Skeletal muscle satellite cell (primary cell): ENCODE measurements around the gene FHL1.

Source experiments
- H3K27me3 ChIP-seq: 2 replicates; pipeline ENCODE4 v1.7.0; 2013; ENCODE audit warnings: low read length; ENCODE audit not compliant: control insufficient read depth, insufficient read depth
- H3K36me3 ChIP-seq: 2 replicates; pipeline ENCODE4 v1.7.0; 2013; ENCODE audit warnings: mild to moderate bottlenecking, control low read depth, low read length; ENCODE audit not compliant: insufficient read depth
- H3K4me1 ChIP-seq: 2 replicates; pipeline ENCODE4 v1.7.0; 2013; ENCODE audit warnings: low read length; ENCODE audit not compliant: control insufficient read depth, insufficient read depth
- H3K4me2 ChIP-seq: 2 replicates; pipeline ENCODE4 v1.7.0; 2013; ENCODE audit warnings: mild to moderate bottlenecking, low read length
- H3K4me3 ChIP-seq: 2 replicates; pipeline ENCODE4 v1.7.0; 2013; ENCODE audit warnings: low read length
- H3K9ac ChIP-seq: 2 replicates; pipeline ENCODE4 v1.7.0; 2013; ENCODE audit warnings: mild to moderate bottlenecking, low read depth, low read length, moderate library complexity
- H3K9me3 ChIP-seq: replicated peaks from 2 replicates; pipeline ENCODE4 v1.7.0; 2013; ENCODE audit warnings: mild to moderate bottlenecking, control low read depth, low read length

The FHL1 gene

DNA sequence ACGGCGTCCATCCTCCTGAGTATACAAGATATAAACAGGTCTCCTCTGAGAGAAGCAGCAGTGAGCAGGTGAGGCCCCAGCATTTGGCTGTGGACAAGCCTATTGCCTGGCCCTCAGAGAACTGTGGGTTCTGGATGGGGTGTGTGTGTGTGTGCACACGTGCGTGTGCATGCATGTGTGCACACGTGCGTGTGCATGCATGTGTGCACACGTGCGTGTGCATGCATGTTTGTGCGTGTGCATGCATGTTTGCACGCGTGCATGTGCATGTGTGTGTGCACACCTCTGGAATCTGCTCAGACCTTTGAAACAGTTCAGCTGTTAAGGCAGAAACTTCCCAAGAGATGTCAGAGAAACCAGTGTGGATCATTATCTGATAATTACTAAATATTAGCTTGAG, 22.2 kb upstream of the FHL1 start:
- peaks cover 3% of the 10 kb centered on the region for H3K4me1 ChIP-seq

GRCh38 chrX:136126371-136126770, 21.0 kb upstream of the FHL1 start:
- Histone ChIP-seq H3K4me1 (peaks cover 6% of the 10 kb centered on the region), H3K4me2 (no peak overlapping the region), H3K27me3 (no peaks in the 10 kb centered on the region), H3K36me3 (no peaks in the 10 kb centered on the region), H3K9ac (no peak overlapping the region), H3K9me3 (no peaks in the 10 kb centered on the region), H3K4me3 (no peak overlapping the region)

More for the DNA sequence above, 22.2 kb upstream of the FHL1 start:
- no peak overlapping the region for H3K4me3 ChIP-seq
- H3K36me3 ChIP-seq, result no peaks in the 10 kb centered on the region
- no peaks in the 10 kb centered on the region for H3K27me3 ChIP-seq
- no peak overlapping the region for H3K4me2 ChIP-seq
- H3K9me3 ChIP-seq, result no peaks in the 10 kb centered on the region
- no peak overlapping the region for H3K9ac ChIP-seq

DNA sequence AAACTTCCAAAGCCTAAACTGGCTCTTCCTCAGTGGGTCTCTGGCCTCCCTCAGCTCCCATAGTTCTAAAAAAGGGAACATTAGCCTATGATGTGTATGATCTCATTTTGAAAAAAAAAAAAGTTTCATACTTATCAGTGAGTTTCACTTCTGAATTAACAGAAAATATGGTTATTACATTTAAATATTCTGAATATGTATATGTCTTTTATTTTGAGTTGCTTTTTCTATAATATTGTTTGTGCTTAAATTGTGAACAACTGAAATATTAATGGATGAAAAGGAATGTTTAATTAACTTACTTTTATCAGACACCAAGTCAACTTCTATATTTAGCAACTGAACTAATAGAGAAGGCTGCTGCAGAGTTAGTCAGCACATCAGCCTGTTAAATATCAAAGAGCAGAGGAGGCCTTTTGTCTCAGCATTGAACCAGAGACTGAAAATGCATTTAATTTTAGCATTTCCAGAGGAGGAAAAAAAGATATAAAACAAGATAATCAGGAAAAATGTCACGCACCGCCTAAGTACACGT, 20.4 kb upstream of the FHL1 start:
- H3K9ac ChIP-seq, result no peak overlapping the region
- H3K4me2 ChIP-seq, result no peak overlapping the region
- H3K4me1 ChIP-seq, result peaks cover 6% of the 10 kb centered on the region
- no peak overlapping the region for H3K4me3 ChIP-seq
- no peaks in the 10 kb centered on the region for H3K9me3 ChIP-seq
- no peaks in the 10 kb centered on the region for H3K36me3 ChIP-seq
- H3K27me3 ChIP-seq, result no peaks in the 10 kb centered on the region

- H3K4me2 ChIP-seq, result no peak overlapping the region
- H3K4me1 ChIP-seq, result peaks cover 6% of the 10 kb centered on the region
- no peak overlapping the region for H3K4me3 ChIP-seq
- H3K27me3 ChIP-seq, result no peaks in the 10 kb centered on the region
- no peak overlapping the region for H3K9ac ChIP-seq
- H3K36me3 ChIP-seq, result no peaks in the 10 kb centered on the region
- H3K9me3 ChIP-seq, result no peaks in the 10 kb centered on the region
Measured at GRCh38 chrX:136128743-136129142, 18.6 kb upstream of the FHL1 start.

DNA sequence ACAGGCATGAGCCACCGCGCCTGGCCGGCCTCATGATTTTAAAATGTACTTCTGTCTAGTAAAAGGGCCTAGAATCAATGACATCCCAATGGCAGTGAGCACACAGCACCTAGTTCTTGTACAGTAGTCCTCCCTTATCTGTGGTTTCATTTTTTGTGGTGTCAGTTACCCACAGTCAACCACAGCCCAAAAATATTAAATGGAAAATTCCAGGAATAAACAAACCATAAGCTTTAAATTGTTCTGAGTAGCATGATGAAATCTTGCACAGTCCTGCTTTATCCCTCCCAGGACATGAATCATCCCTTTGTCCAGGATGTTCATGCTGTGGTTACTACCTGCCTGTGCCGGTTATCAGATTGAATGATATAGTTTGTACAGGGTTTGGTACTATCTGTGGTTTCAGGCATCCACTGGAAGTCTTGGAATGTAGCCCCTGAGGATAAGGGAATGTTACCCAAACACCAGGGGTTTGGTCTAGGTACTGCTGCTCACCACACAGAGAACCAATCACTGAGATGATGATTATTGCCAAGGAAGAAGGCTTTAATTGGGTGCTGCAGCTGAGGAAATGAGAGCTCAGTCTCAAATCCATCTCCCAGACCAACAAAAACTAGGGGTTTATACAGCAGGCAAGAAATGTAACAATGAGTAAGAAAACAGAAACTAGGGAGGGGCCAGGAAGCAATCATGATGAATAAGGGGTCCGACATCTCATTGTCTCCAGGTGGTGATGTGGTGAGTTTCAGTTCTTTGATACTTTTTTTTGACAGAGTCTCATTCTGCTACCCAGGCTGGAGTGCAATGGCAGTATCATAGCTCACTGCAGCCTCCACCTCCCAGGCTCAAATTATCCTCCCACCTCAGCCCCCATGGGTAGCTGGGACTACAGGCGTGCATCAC, 16.2 kb upstream of the FHL1 start:
- Histone ChIP-seq H3K9ac (no peak overlapping the region), H3K4me1 (peaks cover 6% of the 10 kb centered on the region), H3K27me3 (no peaks in the 10 kb centered on the region), H3K36me3 (no peaks in the 10 kb centered on the region), H3K4me3 (no peak overlapping the region), H3K4me2 (no peak overlapping the region), H3K9me3 (no peaks in the 10 kb centered on the region)

DNA sequence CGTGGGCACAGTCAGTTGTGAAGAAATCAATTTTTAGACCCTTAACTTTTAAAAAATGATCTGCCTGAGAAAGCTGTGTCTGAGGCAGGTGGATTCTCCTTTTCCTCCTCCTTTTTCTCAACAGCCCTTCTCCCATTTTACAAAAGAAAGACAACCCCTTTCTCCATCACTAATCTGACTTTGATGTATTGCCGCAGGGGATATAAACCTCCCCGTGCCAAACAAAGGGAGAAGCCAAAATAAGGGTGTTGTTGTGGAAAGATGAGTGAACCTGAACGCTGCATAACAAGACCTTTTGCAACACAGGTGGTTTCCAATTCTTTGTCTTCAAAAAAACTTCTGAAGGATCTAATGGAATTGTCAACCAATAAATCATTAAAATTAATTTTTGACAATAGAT, 8.4 kb upstream of the FHL1 start:
- Histone ChIP-seq H3K9me3 (no peaks in the 10 kb centered on the region), H3K4me3 (no peak overlapping the region)

GRCh38 chrX:136141569-136141968, 5.8 kb upstream of the FHL1 start:
- Histone ChIP-seq H3K27me3 (no peaks in the 10 kb centered on the region), H3K4me1 (no peaks in the 10 kb centered on the region), H3K9ac (no peak overlapping the region), H3K4me2 (no peak overlapping the region), H3K9me3 (no peaks in the 10 kb centered on the region), H3K4me3 (no peak overlapping the region), H3K36me3 (no peaks in the 10 kb centered on the region)

More for the DNA sequence above, 8.4 kb upstream of the FHL1 start:
- Histone ChIP-seq H3K9ac (no peak overlapping the region), H3K27me3 (no peaks in the 10 kb centered on the region), H3K36me3 (no peaks in the 10 kb centered on the region), H3K4me1 (no peaks in the 10 kb centered on the region), H3K4me2 (no peak overlapping the region)

DNA sequence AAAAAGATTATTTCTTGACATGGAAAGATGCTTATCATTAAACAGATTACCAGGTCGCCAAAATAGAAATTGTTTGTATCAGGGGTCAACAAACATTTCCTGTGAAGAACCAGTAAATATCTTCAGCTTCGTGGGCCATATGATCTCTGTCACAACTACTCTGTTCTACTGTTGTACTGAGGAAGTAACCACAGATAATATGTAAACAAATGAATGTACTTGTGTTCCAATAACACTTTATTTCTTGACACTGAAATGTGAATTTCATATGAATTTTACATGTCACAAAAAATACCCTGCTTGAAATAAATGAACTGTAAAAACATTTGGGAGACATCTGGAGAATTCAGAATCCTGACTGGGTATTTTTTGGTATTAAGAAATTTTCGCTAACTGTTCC, 4.7 kb upstream of the FHL1 start:
- no peaks in the 10 kb centered on the region for H3K4me1 ChIP-seq
- no peak overlapping the region for H3K4me2 ChIP-seq
- H3K4me3 ChIP-seq, result no peak overlapping the region
- no peak overlapping the region for H3K9ac ChIP-seq
- H3K36me3 ChIP-seq, result no peaks in the 10 kb centered on the region
- no peaks in the 10 kb centered on the region for H3K9me3 ChIP-seq
- H3K27me3 ChIP-seq, result no peaks in the 10 kb centered on the region

DNA sequence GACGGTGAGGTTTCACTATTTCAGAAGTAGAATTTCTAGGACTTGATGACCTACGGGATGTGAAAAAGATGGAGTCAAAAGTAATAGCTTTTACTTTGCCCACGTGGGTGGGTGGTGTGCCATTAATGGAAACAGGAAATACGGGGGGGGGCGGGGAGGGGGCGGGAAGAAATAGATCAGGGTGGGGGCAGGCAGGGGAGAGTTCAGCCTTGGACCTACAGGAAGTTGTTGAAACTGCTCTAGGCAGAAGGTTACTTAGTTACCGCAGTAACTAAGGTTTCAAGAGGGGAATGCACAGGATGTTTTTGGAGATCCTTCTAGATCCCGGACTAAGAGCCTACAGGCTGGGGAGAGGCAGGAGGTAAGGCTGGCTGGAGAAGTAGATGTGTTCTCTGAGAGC, 3.6 kb upstream of the FHL1 start:
- Histone ChIP-seq H3K4me1 (no peaks in the 10 kb centered on the region), H3K4me3 (no peak overlapping the region), H3K36me3 (no peaks in the 10 kb centered on the region), H3K9ac (no peak overlapping the region), H3K27me3 (no peaks in the 10 kb centered on the region), H3K4me2 (no peak overlapping the region), H3K9me3 (no peaks in the 10 kb centered on the region)

- Histone ChIP-seq H3K4me2 (peak overlapping the region; percentile 92), H3K36me3 (no peaks in the 10 kb centered on the region), H3K4me1 (no peaks in the 10 kb centered on the region), H3K27me3 (no peaks in the 10 kb centered on the region), H3K9ac (peak overlapping the region; percentile 66), H3K4me3 (peak overlapping the region; percentile 72), H3K9me3 (no peaks in the 10 kb centered on the region)
Measured at GRCh38 chrX:136146614-136147314, 569 bp upstream of the FHL1 start.

DNA sequence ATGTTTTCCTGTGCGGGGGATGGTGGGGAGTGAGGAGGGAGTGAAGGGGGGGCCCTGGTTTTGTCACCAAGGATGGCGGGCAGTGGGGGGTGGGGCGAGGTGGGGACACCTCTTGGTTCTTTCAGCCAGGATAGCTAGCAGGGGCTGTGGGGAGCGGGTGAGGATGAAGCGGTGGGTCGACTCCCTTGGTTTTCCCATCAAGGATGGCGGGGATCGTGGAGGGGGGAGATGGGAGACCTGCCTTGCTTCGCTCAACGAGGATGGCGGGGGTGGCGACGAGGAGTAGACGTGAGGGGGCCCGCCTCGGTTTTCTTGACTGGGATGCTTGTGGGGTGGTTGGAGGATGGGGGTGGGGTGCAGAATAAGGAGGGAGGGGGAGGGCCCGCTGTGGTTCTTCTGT, 643 bp downstream of the FHL1 start:
- Histone ChIP-seq H3K4me2 (peak overlapping the region; percentile 72), H3K36me3 (no peaks in the 10 kb centered on the region), H3K9me3 (no peaks in the 10 kb centered on the region), H3K4me3 (peak overlapping the region; percentile 71), H3K27me3 (no peaks in the 10 kb centered on the region), H3K4me1 (no peaks in the 10 kb centered on the region), H3K9ac (peak overlapping the region; percentile 68)
